H1 (cell line): ENCODE results near the gene OR4Q3.

ENCODE experiments used
- CTCF ChIP-seq, 3 experiments: IDR thresholded peaks; 1 replicate in 2 of 3; 2 replicates in 1 of 3; pipeline versions ENCODE4 v1.5.1 to v1.6.1; 2011; ENCODE audit warnings: low read length in 3 of 3, mild to moderate bottlenecking in 3 of 3, inconsistent platforms in 2 of 3, low read depth in 1 of 3, moderate library complexity in 1 of 3; ENCODE audit not compliant: insufficient read depth in 1 of 3; ENCODE audit errors: control extremely low read depth in 1 of 3
- EZH2 ChIP-seq: fragments of 200-600 bp; sonication (generic); IDR thresholded peaks from 2 replicates; pipeline ENCODE4 v1.7.1; 2012; ENCODE audit warnings: low read depth, mild to moderate bottlenecking, moderate library complexity, low read length, inconsistent platforms; ENCODE audit not compliant: severe bottlenecking
- POLR2A ChIP-seq, 2 experiments: IDR thresholded peaks; 1 replicate in 1 of 2; 2 replicates in 1 of 2; pipeline ENCODE4 v1.6.1; 2011; ENCODE audit warnings: low read depth in 2 of 2, low read length in 2 of 2, mild to moderate bottlenecking in 2 of 2; ENCODE audit errors: control extremely low read depth in 1 of 2
- SP1 ChIP-seq: IDR thresholded peaks from 2 replicates; pipeline ENCODE4 v1.6.1; 2011; ENCODE audit warnings: low read depth, low read length
- TAF1 ChIP-seq: IDR thresholded peaks from 2 replicates; pipeline ENCODE4 v1.6.1; 2011; ENCODE audit warnings: mild to moderate bottlenecking, low read depth, low read length

- no peak for TF ChIP-seq TAF1
- TF ChIP-seq CTCF (IDR thresholded peaks at IDR 0.05; ENCODE audit: control extremely low read depth in 1 of 3, insufficient read depth in 1 of 3, low read depth in 1 of 3, low read length in 3 of 3): no peak
- no peak for TF ChIP-seq EZH2
- TF ChIP-seq SP1: no peak
- TF ChIP-seq POLR2A (IDR thresholded peaks at IDR 0.05; ENCODE audit: control extremely low read depth in 1 of 2, low read depth in 2 of 2, low read length in 2 of 2): no peak
Observed at GRCh38 chr14:19771895-19772430, 28.6 kb downstream of the OR4Q3 start.
